ENCODE results near the gene WDPCP. TPM values are rescaled to one million over a fixed set of nuclear protein-coding genes. Genes with fewer than 3 reads are reported as not detected.

Gene WDPCP
- total RNA-seq, 3 donors from 2014 or later = 5.3 to 15.4 (median 7.5) TPM

GRCh38 chr2:63622751-63623150 lies 34.5 kb upstream of the WDPCP start:
- Histone ChIP-seq H3K9me3 (no peaks in the 10 kb centered on the region), H3K4me3 (no peak overlapping the region), H3K4me1 (ENCODE audit: low read depth) (no peaks in the 10 kb centered on the region), H3K36me3 (ENCODE audit: low read depth) (no peaks in the 10 kb centered on the region)
- TF ChIP-seq, protein P1, sequence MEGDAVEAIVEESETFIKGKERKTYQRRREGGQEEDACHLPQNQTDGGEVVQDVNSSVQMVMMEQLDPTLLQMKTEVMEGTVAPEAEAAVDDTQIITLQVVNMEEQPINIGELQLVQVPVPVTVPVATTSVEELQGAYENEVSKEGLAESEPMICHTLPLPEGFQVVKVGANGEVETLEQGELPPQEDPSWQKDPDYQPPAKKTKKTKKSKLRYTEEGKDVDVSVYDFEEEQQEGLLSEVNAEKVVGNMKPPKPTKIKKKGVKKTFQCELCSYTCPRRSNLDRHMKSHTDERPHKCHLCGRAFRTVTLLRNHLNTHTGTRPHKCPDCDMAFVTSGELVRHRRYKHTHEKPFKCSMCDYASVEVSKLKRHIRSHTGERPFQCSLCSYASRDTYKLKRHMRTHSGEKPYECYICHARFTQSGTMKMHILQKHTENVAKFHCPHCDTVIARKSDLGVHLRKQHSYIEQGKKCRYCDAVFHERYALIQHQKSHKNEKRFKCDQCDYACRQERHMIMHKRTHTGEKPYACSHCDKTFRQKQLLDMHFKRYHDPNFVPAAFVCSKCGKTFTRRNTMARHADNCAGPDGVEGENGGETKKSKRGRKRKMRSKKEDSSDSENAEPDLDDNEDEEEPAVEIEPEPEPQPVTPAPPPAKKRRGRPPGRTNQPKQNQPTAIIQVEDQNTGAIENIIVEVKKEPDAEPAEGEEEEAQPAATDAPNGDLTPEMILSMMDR (IDR thresholded peaks at IDR 0.05) = no peak
- ATAC-seq (no peak), DNase-seq (no peak)
- intact Hi-C loops (cut with DNase I, micrococcal nuclease) = no loop called here

DNA sequence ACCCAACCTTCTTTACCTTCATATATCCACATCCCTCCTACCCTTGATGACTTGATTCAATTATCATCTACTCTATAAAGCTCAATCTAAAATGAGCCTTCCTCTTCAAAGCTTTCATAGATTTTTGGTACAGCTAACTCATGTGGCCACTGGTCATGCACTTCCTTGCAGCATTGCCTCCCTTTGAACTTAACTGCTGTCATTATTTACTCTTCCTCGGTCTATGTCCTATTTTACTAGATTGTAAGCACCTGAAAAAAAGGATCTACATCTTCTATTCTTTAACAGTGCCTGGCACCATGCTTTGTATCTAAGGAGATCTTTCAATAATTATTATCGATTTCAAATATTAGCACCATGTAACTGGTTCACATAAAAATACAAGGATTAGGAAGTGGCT lies 31.1 kb upstream of the WDPCP start:
- no peaks in the 10 kb centered on the region for H3K9me3 ChIP-seq
- no peak for ATAC-seq
- H3K4me1 ChIP-seq (ENCODE audit: low read depth) = no peaks in the 10 kb centered on the region
- no peaks in the 10 kb centered on the region for H3K36me3 ChIP-seq (ENCODE audit: low read depth)
- DNase-seq = no peak
- no peak overlapping the region for H3K4me3 ChIP-seq
- TF ChIP-seq, protein P1 (IDR thresholded peaks at IDR 0.05) = no peak
- intact Hi-C loops (cut with DNase I, micrococcal nuclease) = no loop called here

GRCh38 chr2:63617366-63617765 lies 29.1 kb upstream of the WDPCP start:
- no peaks in the 10 kb centered on the region for H3K36me3 ChIP-seq (ENCODE audit: low read depth)
- TF ChIP-seq, protein P1 (IDR thresholded peaks at IDR 0.05) = no peak
- no peak for ATAC-seq
- H3K4me3 ChIP-seq = no peak overlapping the region
- DNase-seq = no peak
- H3K9me3 ChIP-seq = no peaks in the 10 kb centered on the region
- intact Hi-C loops (cut with DNase I, micrococcal nuclease) = no loop called here
- no peaks in the 10 kb centered on the region for H3K4me1 ChIP-seq (ENCODE audit: low read depth)

DNA sequence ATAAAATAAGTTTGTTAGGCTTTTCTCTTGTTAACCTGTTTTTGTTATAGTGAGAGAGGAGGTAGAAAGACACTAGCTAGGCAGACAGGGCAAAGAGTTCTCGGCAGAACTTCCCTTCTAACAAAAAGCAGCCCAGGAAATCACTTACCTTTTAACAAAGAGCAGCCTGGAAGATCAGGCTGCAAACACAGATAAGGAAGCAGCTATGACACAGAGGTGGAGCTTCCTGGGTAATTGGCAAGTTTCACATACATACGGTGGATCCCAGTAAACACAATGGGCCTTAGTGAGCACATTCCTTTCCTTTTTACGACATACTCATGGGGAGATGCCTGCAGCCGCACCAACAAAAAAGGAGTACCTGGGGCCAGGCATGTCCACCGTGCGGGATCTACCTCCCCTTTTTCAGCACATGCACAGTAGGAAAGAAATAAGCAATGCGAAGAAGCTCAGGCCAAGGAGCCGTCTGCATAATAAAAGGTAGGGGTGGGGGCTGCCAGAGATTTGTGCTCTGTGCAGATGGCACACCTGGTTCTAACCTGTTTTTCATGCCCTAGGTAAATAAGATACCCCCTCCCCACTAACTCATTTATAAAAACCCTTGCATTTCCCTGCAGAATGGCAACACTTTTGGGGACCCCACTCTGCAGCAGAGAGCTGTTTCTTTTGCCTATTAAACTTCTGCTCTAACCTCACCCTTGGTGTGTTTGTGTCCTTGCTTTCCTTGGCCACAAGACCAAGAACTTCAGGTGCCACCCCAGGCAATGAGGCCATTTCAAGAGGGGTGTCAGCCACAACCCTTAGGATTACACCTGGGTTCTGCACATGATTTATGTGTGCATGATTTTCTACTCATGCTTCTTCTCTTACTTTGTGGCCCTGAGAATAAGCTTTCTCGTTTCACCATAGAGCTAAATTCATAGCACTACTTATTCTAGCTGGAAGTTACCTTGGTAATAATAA lies 27.0 kb upstream of the WDPCP start:
- intact Hi-C loops (cut with DNase I, micrococcal nuclease) = no loop called here
- Histone ChIP-seq H3K36me3 (ENCODE audit: low read depth) (no peaks in the 10 kb centered on the region), H3K9me3 (no peaks in the 10 kb centered on the region), H3K4me1 (ENCODE audit: low read depth) (no peaks in the 10 kb centered on the region), H3K4me3 (no peak overlapping the region)
- DNase-seq = no peak
- peak; percentile 53 for ATAC-seq
- TF ChIP-seq, protein P1 (IDR thresholded peaks at IDR 0.05) = no peak

DNA sequence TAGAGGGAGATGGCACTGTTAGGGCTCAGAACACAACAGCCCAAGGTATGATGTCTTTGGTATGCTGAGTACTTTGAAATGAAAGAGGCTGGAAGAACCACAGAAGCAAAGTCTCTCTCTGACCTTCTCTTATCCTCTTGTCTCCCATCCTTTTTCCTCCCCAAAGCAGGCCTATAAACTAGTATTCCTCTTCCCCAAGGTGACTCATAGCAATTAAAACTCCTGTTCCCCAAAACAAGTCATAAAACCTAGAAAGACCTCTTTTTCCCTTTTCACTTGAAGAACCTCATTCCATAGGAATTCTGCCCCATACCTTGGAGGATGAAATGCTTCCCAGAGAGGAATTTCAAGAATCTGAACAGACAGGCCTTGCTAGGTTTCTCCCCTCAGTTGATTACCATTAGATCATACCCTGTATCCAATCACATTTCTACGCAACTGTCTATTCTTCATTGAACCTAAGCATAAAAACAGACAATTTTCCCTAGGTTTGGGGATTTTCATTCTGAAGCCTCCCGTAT lies 26.2 kb upstream of the WDPCP start:
- DNase-seq (no peak), ATAC-seq (no peak)
- Histone ChIP-seq H3K4me3 (no peak overlapping the region), H3K4me1 (ENCODE audit: low read depth) (no peaks in the 10 kb centered on the region), H3K9me3 (no peaks in the 10 kb centered on the region), H3K36me3 (ENCODE audit: low read depth) (no peaks in the 10 kb centered on the region)
- TF ChIP-seq, protein P1 (IDR thresholded peaks at IDR 0.05) = no peak
- intact Hi-C loops (cut with DNase I, micrococcal nuclease) = no loop called here

Measured in mucosa of descending colon (tissue), 3 donors.